IMR-90 (cell line): Measurements from ENCODE around the gene ZFHX3. TPM values are rescaled to one million over a fixed set of nuclear protein-coding genes. Genes with fewer than 3 reads are reported as not detected.
A peak's percentile ranks its signal among the peaks of the same experiment; 100 is the strongest.

ENCODE experiments used
- ATAC-seq: fragments of 200-7000 bp; cut with Tn5 transposase; 2 replicates; pipeline ENCODE4 v1.9.1; 2020; ENCODE audit warnings: low read depth, mild to moderate bottlenecking, moderate library complexity
- BruUV-seq: library from RNA; stranded (reverse); fragments of 400-500 nt; replicated peaks from 2 replicates; lab custom pipeline; 2021; lab: Mats Ljungman, UMichigan
- CTCF ChIA-PET: fragments of 300-600 bp; formaldehyde crosslinking; extraction: SDS; loops from one replicate; lab custom pipeline; 2021; ENCODE audit warnings: antibody characterized with exemption; lab: Yijun Ruan, JAX
- POLR2A ChIA-PET: fragments of 300-600 bp; sonication (Branson Sonifier 250); formaldehyde crosslinking; loops from one replicate; lab custom pipeline; 2022; ENCODE audit warnings: antibody characterized with exemption; ENCODE audit not compliant: unreplicated experiment; lab: Charles Lee
- DNase-seq: peaks from one replicate; pipeline ENCODE4 v3.0.0; 2013
- H2AFZ ChIP-seq: replicated peaks from 2 replicates; pipeline ENCODE3; 2013; ENCODE audit warnings: low read length, mild to moderate bottlenecking; ENCODE audit not compliant: poor library complexity
- H2AK5ac ChIP-seq: 2 replicates; pipeline ENCODE4 v1.6.1; 2013; ENCODE audit warnings: low read depth, low read length, inconsistent platforms
- H2AK9ac ChIP-seq: replicated peaks from 2 replicates; pipeline ENCODE3; 2013; ENCODE audit warnings: mild to moderate bottlenecking, low read depth, low read length, moderate library complexity; ENCODE audit not compliant: poor library complexity
- H2BK120ac ChIP-seq: 2 replicates; pipeline ENCODE4 v1.6.1; 2013; ENCODE audit warnings: low read depth, low read length, inconsistent platforms
- H2BK15ac ChIP-seq: 3 replicates; pipeline ENCODE4 v1.6.1; 2013; ENCODE audit warnings: low read depth, low read length, inconsistent platforms
- H2BK20ac ChIP-seq: 2 replicates; pipeline ENCODE4 v1.6.1; 2013; ENCODE audit warnings: low read depth, mild to moderate bottlenecking, inconsistent platforms, low read length, moderate library complexity
- H2BK5ac ChIP-seq: 2 replicates; pipeline ENCODE4 v1.6.1; 2013; ENCODE audit warnings: mild to moderate bottlenecking, low read depth, low read length, inconsistent platforms; ENCODE audit not compliant: poor library complexity, severe bottlenecking
- H3K14ac ChIP-seq: replicated peaks from 2 replicates; pipeline ENCODE4 v1.6.1; 2013; ENCODE audit warnings: low read depth, low read length, inconsistent platforms
- H3K18ac ChIP-seq: 2 replicates; pipeline ENCODE4 v1.6.1; 2013; ENCODE audit warnings: low read depth, low read length, control low read depth
- H3K23ac ChIP-seq: 2 replicates; pipeline ENCODE4 v1.6.1; 2013; ENCODE audit warnings: low read depth, low read length, inconsistent platforms
- H3K27ac ChIP-seq: 2 replicates; pipeline ENCODE4 v1.5.1; 2013; ENCODE audit warnings: mild to moderate bottlenecking, control low read depth, low read length; ENCODE audit not compliant: insufficient read depth
- H3K27me3 ChIP-seq: 2 replicates; pipeline ENCODE4 v1.6.1; 2013; ENCODE audit warnings: low read length; ENCODE audit not compliant: control insufficient read depth, insufficient read depth
- H3K36me3 ChIP-seq: 2 replicates; pipeline ENCODE4 v1.6.1; 2013; ENCODE audit warnings: low read length, mixed read lengths; ENCODE audit not compliant: control insufficient read depth, insufficient read depth
- H3K4ac ChIP-seq: 2 replicates; pipeline ENCODE4 v1.6.1; 2013; ENCODE audit warnings: low read depth, low read length, inconsistent platforms
- H3K4me1 ChIP-seq: 2 replicates; pipeline ENCODE4 v1.6.1; 2013; ENCODE audit warnings: low read length, mixed read lengths; ENCODE audit not compliant: control insufficient read depth, insufficient read depth
- H3K4me2 ChIP-seq: 2 replicates; pipeline ENCODE4 v1.6.1; 2013; ENCODE audit warnings: low read depth, mild to moderate bottlenecking, control low read depth, low read length, moderate library complexity
- H3K4me3 ChIP-seq: 2 replicates; pipeline ENCODE4 v1.5.1; 2013; ENCODE audit warnings: low read depth, mild to moderate bottlenecking, control low read depth, low read length, moderate library complexity; ENCODE audit not compliant: insufficient read depth
- H3K56ac ChIP-seq: 2 replicates; pipeline ENCODE4 v1.6.1; 2013; ENCODE audit warnings: low read length, inconsistent platforms; ENCODE audit not compliant: insufficient read depth; ENCODE audit errors: extremely low read depth
- H3K79me1 ChIP-seq, 2 experiments: 2 replicates each; pipeline ENCODE4 v1.6.1; 2013; ENCODE audit warnings: low read length in 2 of 2, inconsistent platforms in 1 of 2, low read depth in 1 of 2
- H3K9ac ChIP-seq: 2 replicates; pipeline ENCODE4 v1.6.1; 2013; ENCODE audit warnings: low read depth, low read length, control low read depth
- H3K9me1 ChIP-seq: 2 replicates; pipeline ENCODE4 v1.6.1; 2013; ENCODE audit warnings: low read length, inconsistent platforms; ENCODE audit not compliant: insufficient read depth
- H3K9me3 ChIP-seq: 2 replicates; pipeline ENCODE4 v1.6.1; 2013; ENCODE audit warnings: low read length; ENCODE audit not compliant: control insufficient read depth, insufficient read depth
- H4K20me1 ChIP-seq: 2 replicates; pipeline ENCODE4 v1.6.1; 2013; ENCODE audit warnings: low read length, inconsistent platforms; ENCODE audit not compliant: insufficient read depth
- H4K5ac ChIP-seq: 2 replicates; pipeline ENCODE4 v1.6.1; 2013; ENCODE audit warnings: mild to moderate bottlenecking, low read depth, low read length, control low read depth
- H4K8ac ChIP-seq, 2 experiments: 2 replicates each; pipeline ENCODE4 v1.6.1; 2013; ENCODE audit warnings: low read depth in 2 of 2, low read length in 2 of 2, control low read depth in 1 of 2, inconsistent platforms in 1 of 2
- H4K91ac ChIP-seq: 2 replicates; pipeline ENCODE4 v1.6.1; 2013; ENCODE audit warnings: low read depth, low read length, inconsistent platforms; ENCODE audit not compliant: insufficient read depth
- POLR2A ChIP-seq: IDR thresholded peaks from 2 replicates; pipeline ENCODE4 v1.6.1; 2012; ENCODE audit warnings: mild to moderate bottlenecking, low read depth, low read length
- WGBS, 2 experiments: methylation state at CpG; one replicate each; pipeline versions ENCODE4 v1.1.5 to v1.1.7; 2013; ENCODE audit warnings: missing lambda C conversion rate in 2 of 2; ENCODE audit not compliant: insufficient read length in 1 of 2; ENCODE audit errors: extremely low coverage in 2 of 2; 5-methylcytosine and 5-hydroxymethylcytosine counted together
- dilution Hi-C: fragments of 300-500 bp; cut with HindIII; formaldehyde crosslinking; loops from one replicate; pipeline ENCODE4 v1.14.3; 2018; ENCODE audit warnings: low sequenced_read_pairs; ENCODE audit not compliant: unreplicated experiment
- in situ Hi-C: fragments of 300-500 bp; cut with MboI; formaldehyde crosslinking; loops from 3 replicates; pipeline ENCODE4 v1.14.3; 2019; ENCODE audit warnings: low sequenced_read_pairs, inconsistent platforms, mixed read lengths
- intact Hi-C: fragments of 100-400 bp; cut with micrococcal nuclease; formaldehyde crosslinking; loops from 2 replicates; pipeline ENCODE4 v1.10.0; 2022
- polyA plus RNA-seq, 3 experiments: library from polyadenylated mRNA; depleted of rRNA; stranded (reverse); fragments of >200 nt; gene quantifications; 2 replicates each; pipeline ENCODE4 v1.2.3, GENCODE V29; 2012; ENCODE audit warnings: low replicate concordance in 1 of 3
- total RNA-seq: library from RNA; depleted of rRNA; stranded (reverse); fragments of >200 nt; gene quantifications from 2 replicates; pipeline ENCODE4 v1.2.3, GENCODE V29; 2012
- TF ChIP-seq, protein P1 (sequence below): fragments of 150-350 bp; IDR thresholded peaks from 2 replicates; pipeline ENCODE4 v1.6.1; 2016; ENCODE audit warnings: low read depth, mild to moderate bottlenecking, low read length, moderate library complexity, borderline replicate concordance

ZFHX3 gene
- total and polyA plus RNA-seq, 2 of the 4 experiments (the other 2 are of a cell fraction), result 1.4 to 1.7 TPM

DNA sequence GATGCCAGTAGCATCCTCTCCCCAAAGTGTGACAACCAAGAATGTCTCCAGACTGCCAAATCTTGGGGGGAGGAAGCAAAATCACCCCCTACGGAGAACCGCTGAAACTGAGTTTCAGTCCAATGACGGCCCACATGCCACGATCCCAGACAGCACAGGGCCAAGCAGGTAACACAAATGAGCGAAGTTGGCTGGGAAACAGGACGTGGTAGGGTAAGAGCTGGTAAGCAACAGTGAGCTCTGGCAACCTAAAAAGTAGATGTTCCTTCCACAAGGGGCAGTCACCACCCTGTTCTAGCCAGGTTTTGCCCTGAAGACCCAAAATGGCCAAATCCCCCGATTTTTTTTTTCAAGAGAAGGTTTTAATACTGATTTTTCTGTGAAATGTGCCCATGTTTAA, 25.4 kb downstream of the ZFHX3 start:
- Histone ChIP-seq H3K9me3 (no peaks in the 10 kb centered on the region), H2AK9ac (no peak overlapping the region), H2AK5ac (peak overlapping the region; percentile 28; the same call in 1 of the 2 replicates), H3K27ac (no peak overlapping the region), H4K8ac (no peak overlapping the region), H3K18ac (no peak overlapping the region), H4K5ac (no peak overlapping the region), H2BK120ac (peak overlapping the region; percentile 38; the same call in 1 of the 2 replicates), H3K9me1 (peaks cover 21% of the 10 kb centered on the region), H3K27me3 (no peaks in the 10 kb centered on the region), H3K4me1 (peaks cover 22% of the 10 kb centered on the region), H3K36me3 (no peaks in the 10 kb centered on the region), H3K23ac (no peak overlapping the region), H3K4ac (peak overlapping the region; percentile 19; the same call in 1 of the 2 replicates), H3K56ac (no peak overlapping the region), H2AFZ (no peak overlapping the region), H4K20me1 (peaks cover 68% of the 10 kb centered on the region), H3K9ac (no peak overlapping the region), H2BK5ac (no peak overlapping the region), H3K79me1 (peaks cover 30 to 94% of the 10 kb centered on the region in 2 experiments), H3K14ac (no peak overlapping the region), H2BK20ac (no peak overlapping the region), H2BK15ac (no peak overlapping the region), H4K91ac (no peak overlapping the region), H3K4me2 (no peak overlapping the region), H3K4me3 (no peak overlapping the region)
- in situ Hi-C loops, result no loop called here
- WGBS, 2 experiments, result 85% methylated on average over 6 of the region's 7 CpGs; no CpG with 5 or more reads in 1 of the 2 experiments
- no TSS peak for BruUV-seq
- CTCF ChIA-PET, result no interaction called here
- dilution Hi-C loops, result no loop called here
- ATAC-seq (no peak), DNase-seq (no peak)
- TF ChIP-seq, protein P1, sequence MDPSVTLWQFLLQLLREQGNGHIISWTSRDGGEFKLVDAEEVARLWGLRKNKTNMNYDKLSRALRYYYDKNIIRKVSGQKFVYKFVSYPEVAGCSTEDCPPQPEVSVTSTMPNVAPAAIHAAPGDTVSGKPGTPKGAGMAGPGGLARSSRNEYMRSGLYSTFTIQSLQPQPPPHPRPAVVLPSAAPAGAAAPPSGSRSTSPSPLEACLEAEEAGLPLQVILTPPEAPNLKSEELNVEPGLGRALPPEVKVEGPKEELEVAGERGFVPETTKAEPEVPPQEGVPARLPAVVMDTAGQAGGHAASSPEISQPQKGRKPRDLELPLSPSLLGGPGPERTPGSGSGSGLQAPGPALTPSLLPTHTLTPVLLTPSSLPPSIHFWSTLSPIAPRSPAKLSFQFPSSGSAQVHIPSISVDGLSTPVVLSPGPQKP, result no peak
- TF ChIP-seq POLR2A, result no peak
- intact Hi-C loops, result no loop called here
- POLR2A ChIA-PET, result no interaction called here
